HEK293 (cell line): Measurements from ENCODE around the gene AKT2.

Experiments
- CTCF ChIP-seq: fragments of 450-650 bp; formaldehyde crosslinking; IDR thresholded peaks from 2 replicates; pipeline ENCODE4 v1.5.1; 2016; ENCODE audit warnings: missing biosample characterization, missing genetic modification characterization
- IKZF3 ChIP-seq: fragments of 450-650 bp; IDR thresholded peaks from 2 replicates; pipeline ENCODE4 v1.5.0; 2018; ENCODE audit warnings: missing biosample characterization, mild to moderate bottlenecking, missing genetic modification characterization, moderate library complexity
- KLF16 ChIP-seq: fragments of 450-650 bp; formaldehyde crosslinking; IDR thresholded peaks from 2 replicates; pipeline ENCODE4 v1.5.1; 2017; ENCODE audit warnings: missing biosample characterization, missing genetic modification characterization
- KLF8 ChIP-seq: fragments of 450-650 bp; formaldehyde crosslinking; IDR thresholded peaks from 2 replicates; pipeline ENCODE4 v1.5.1; 2016; ENCODE audit warnings: missing biosample characterization, missing genetic modification characterization
- MEIS1 ChIP-seq: sonication (generic); formaldehyde crosslinking; IDR thresholded peaks from 2 replicates; pipeline ENCODE4 v1.8.1; 2022; ENCODE audit warnings: missing genetic modification reagents, mild to moderate bottlenecking, borderline replicate concordance
- PBX3 ChIP-seq: sonication (generic); formaldehyde crosslinking; IDR thresholded peaks from 2 replicates; pipeline ENCODE4 v1.8.1; 2022; ENCODE audit warnings: mild to moderate bottlenecking, moderate library complexity, missing genetic modification reagents
- PRDM1 ChIP-seq: fragments of 450-650 bp; formaldehyde crosslinking; IDR thresholded peaks from 2 replicates; pipeline ENCODE4; 2016; ENCODE audit warnings: missing biosample characterization, missing genetic modification characterization
- RBAK ChIP-seq: fragments of 450-650 bp; formaldehyde crosslinking; IDR thresholded peaks from 2 replicates; pipeline ENCODE4 v1.5.1; 2016; ENCODE audit warnings: missing biosample characterization, missing genetic modification characterization
- SCRT1 ChIP-seq: fragments of 450-650 bp; formaldehyde crosslinking; IDR thresholded peaks from 2 replicates; pipeline ENCODE4 v1.5.1; 2016; ENCODE audit warnings: missing biosample characterization, missing genetic modification characterization, borderline replicate concordance
- SP3 ChIP-seq: fragments of 450-650 bp; formaldehyde crosslinking; IDR thresholded peaks from 2 replicates; pipeline ENCODE4 v1.5.1; 2016; ENCODE audit warnings: missing biosample characterization, missing genetic modification characterization
- ZBTB1 ChIP-seq: fragments of 450-650 bp; formaldehyde crosslinking; IDR thresholded peaks from 2 replicates; pipeline ENCODE4 v1.5.1; 2016; ENCODE audit warnings: missing biosample characterization, missing genetic modification characterization
- ZFP3 ChIP-seq: fragments of 450-650 bp; formaldehyde crosslinking; IDR thresholded peaks from 2 replicates; pipeline ENCODE4 v1.5.1; 2016; ENCODE audit warnings: low read depth, missing biosample characterization, missing genetic modification characterization
- ZFP41 ChIP-seq: fragments of 450-650 bp; formaldehyde crosslinking; IDR thresholded peaks from 2 replicates; pipeline ENCODE4 v1.5.1; 2016; ENCODE audit warnings: missing biosample characterization, missing genetic modification characterization, borderline replicate concordance
- ZNF121 ChIP-seq: fragments of 450-650 bp; formaldehyde crosslinking; IDR thresholded peaks from 2 replicates; pipeline ENCODE4 v1.5.1; 2016; ENCODE audit warnings: missing biosample characterization, missing genetic modification characterization
- ZNF133 ChIP-seq: fragments of 450-650 bp; formaldehyde crosslinking; IDR thresholded peaks from 2 replicates; pipeline ENCODE4 v1.5.1; 2016; ENCODE audit warnings: missing biosample characterization, missing genetic modification characterization
- ZNF335 ChIP-seq: fragments of 450-650 bp; formaldehyde crosslinking; conservative IDR thresholded peaks from 2 replicates; pipeline ENCODE4 v1.5.1; 2016; ENCODE audit warnings: missing biosample characterization, missing genetic modification characterization
- ZNF354C ChIP-seq: fragments of 450-650 bp; formaldehyde crosslinking; IDR thresholded peaks from 2 replicates; pipeline ENCODE4 v1.5.1; 2016; ENCODE audit warnings: missing biosample characterization, missing genetic modification characterization, low read depth, borderline replicate concordance
- ZNF37A ChIP-seq: fragments of 450-650 bp; IDR thresholded peaks from 2 replicates; pipeline ENCODE4 v1.5.1; 2018; ENCODE audit warnings: missing biosample characterization, missing genetic modification characterization
- ZNF404 ChIP-seq: fragments of 450-650 bp; formaldehyde crosslinking; IDR thresholded peaks from 2 replicates; pipeline ENCODE4 v1.5.1; 2017; ENCODE audit warnings: missing biosample characterization, missing genetic modification characterization
- ZNF416 ChIP-seq: fragments of 450-650 bp; formaldehyde crosslinking; IDR thresholded peaks from 2 replicates; pipeline ENCODE4 v1.5.1; 2016; ENCODE audit warnings: missing biosample characterization, missing genetic modification characterization
- ZNF488 ChIP-seq: fragments of 450-650 bp; formaldehyde crosslinking; IDR thresholded peaks from 2 replicates; pipeline ENCODE4 v1.5.1; 2016; ENCODE audit warnings: missing biosample characterization, missing genetic modification characterization
- ZNF521 ChIP-seq: fragments of 450-650 bp; formaldehyde crosslinking; IDR thresholded peaks from 2 replicates; pipeline ENCODE4 v1.5.1; 2017; ENCODE audit warnings: missing biosample characterization, mild to moderate bottlenecking, missing genetic modification characterization
- ZNF548 ChIP-seq: fragments of 450-650 bp; formaldehyde crosslinking; IDR thresholded peaks from 2 replicates; pipeline ENCODE4 v1.5.1; 2016; ENCODE audit warnings: missing biosample characterization, missing genetic modification characterization
- ZNF558 ChIP-seq: fragments of 450-650 bp; formaldehyde crosslinking; IDR thresholded peaks from 2 replicates; pipeline ENCODE4 v1.5.1; 2016; ENCODE audit warnings: missing biosample characterization, missing genetic modification characterization
- ZNF560 ChIP-seq: fragments of 450-650 bp; formaldehyde crosslinking; IDR thresholded peaks from 2 replicates; pipeline ENCODE4 v1.5.1; 2017; ENCODE audit warnings: missing biosample characterization, missing genetic modification characterization, borderline replicate concordance
- ZNF610 ChIP-seq: fragments of 450-650 bp; formaldehyde crosslinking; IDR thresholded peaks from 2 replicates; pipeline ENCODE4 v1.5.1; 2016; ENCODE audit warnings: missing biosample characterization, missing genetic modification characterization, borderline replicate concordance
- ZNF624 ChIP-seq: fragments of 450-650 bp; formaldehyde crosslinking; IDR thresholded peaks from 2 replicates; pipeline ENCODE4 v1.5.1; 2017; ENCODE audit warnings: missing biosample characterization, missing genetic modification characterization
- ZNF791 ChIP-seq: fragments of 450-650 bp; formaldehyde crosslinking; IDR thresholded peaks from 2 replicates; pipeline ENCODE4 v1.5.1; 2016; ENCODE audit warnings: missing biosample characterization, missing genetic modification characterization
- ZNF830 ChIP-seq: fragments of 450-650 bp; IDR thresholded peaks from 2 replicates; pipeline ENCODE4 v1.5.0; 2018; ENCODE audit warnings: missing biosample characterization, missing genetic modification characterization, low read depth, mild to moderate bottlenecking, moderate library complexity
- ZNF843 ChIP-seq: fragments of 450-650 bp; formaldehyde crosslinking; IDR thresholded peaks from 2 replicates; pipeline ENCODE4 v1.5.1; 2016; ENCODE audit warnings: missing biosample characterization, missing genetic modification characterization
- TF ChIP-seq, protein P1 (sequence below): fragments of 450-650 bp; formaldehyde crosslinking; IDR thresholded peaks from 2 replicates; pipeline ENCODE4 v1.5.1; 2016; ENCODE audit warnings: missing biosample characterization, missing genetic modification characterization
- TF ChIP-seq, protein P2 (sequence below): fragments of 450-650 bp; formaldehyde crosslinking; IDR thresholded peaks from 2 replicates; pipeline ENCODE4 v1.5.1; 2016; ENCODE audit warnings: missing biosample characterization, missing genetic modification characterization
- TF ChIP-seq, protein P3 (sequence below): fragments of 450-650 bp; formaldehyde crosslinking; IDR thresholded peaks from 2 replicates; pipeline ENCODE4 v1.5.1; 2016; ENCODE audit warnings: missing biosample characterization, missing genetic modification characterization

Gene AKT2

GRCh38 chr19:40219721-40220276 is 65.3 kb downstream of the AKT2 start (continued):
- TF ChIP-seq ZFP3 (tag by site-specific recombination) (no peak), KLF16 (tag by site-specific recombination) (0 out of 2 replicates have a peak, but pooled peaks have one; percentile 44), ZNF791 (tag by site-specific recombination) (no peak), MEIS1 (no peak), ZBTB1 (no peak), ZNF830 (tag by site-specific recombination) (no peak), PBX3 (no peak), ZNF610 (tag by site-specific recombination) (no peak), KLF8 (peak; percentile 92), ZNF521 (tag by site-specific recombination) (no peak), RBAK (tag by site-specific recombination) (no peak), ZNF335 (peak; percentile 93), ZNF488 (tag by site-specific recombination) (no peak), ZNF548 (tag by site-specific recombination) (no peak), ZNF416 (tag by site-specific recombination) (no peak), SP3 (tag by site-specific recombination) (peak; percentile 77), ZNF37A (tag by site-specific recombination) (no peak), ZNF133 (tag by site-specific recombination) (no peak), ZNF624 (no peak), ZNF560 (tag by site-specific recombination) (no peak), ZNF843 (tag by site-specific recombination) (peak; percentile 76), PRDM1 (tag by site-specific recombination) (peak; percentile 47), SCRT1 (tag by site-specific recombination) (no peak), ZFP41 (no peak), ZNF121 (tag by site-specific recombination) (no peak), CTCF (tag by site-specific recombination) (no peak), ZNF354C (no peak), ZNF558 (tag by site-specific recombination) (peak; percentile 80; the same call in 1 of the 2 replicates), IKZF3 (peak; percentile 23; the same call in 1 of the 2 replicates), ZNF404 (no peak)
- TF ChIP-seq, protein P1, sequence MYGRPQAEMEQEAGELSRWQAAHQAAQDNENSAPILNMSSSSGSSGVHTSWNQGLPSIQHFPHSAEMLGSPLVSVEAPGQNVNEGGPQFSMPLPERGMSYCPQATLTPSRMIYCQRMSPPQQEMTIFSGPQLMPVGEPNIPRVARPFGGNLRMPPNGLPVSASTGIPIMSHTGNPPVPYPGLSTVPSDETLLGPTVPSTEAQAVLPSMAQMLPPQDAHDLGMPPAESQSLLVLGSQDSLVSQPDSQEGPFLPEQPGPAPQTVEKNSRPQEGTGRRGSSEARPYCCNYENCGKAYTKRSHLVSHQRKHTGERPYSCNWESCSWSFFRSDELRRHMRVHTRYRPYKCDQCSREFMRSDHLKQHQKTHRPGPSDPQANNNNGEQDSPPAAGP (tag by site-specific recombination) = peak; percentile 97
- TF ChIP-seq, protein P2, sequence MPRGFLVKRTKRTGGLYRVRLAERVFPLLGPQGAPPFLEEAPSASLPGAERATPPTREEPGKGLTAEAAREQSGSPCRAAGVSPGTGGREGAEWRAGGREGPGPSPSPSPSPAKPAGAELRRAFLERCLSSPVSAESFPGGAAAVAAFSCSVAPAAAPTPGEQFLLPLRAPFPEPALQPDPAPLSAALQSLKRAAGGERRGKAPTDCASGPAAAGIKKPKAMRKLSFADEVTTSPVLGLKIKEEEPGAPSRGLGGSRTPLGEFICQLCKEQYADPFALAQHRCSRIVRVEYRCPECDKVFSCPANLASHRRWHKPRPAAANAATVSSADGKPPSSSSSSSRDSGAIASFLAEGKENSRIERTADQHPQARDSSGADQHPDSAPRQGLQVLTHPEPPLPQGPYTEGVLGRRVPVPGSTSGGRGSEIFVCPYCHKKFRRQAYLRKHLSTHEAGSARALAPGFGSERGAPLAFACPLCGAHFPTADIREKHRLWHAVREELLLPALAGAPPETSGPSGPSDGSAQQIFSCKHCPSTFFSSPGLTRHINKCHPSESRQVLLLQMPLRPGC (tag by site-specific recombination) = peak; percentile 85; the same call in 1 of the 2 replicates
- TF ChIP-seq, protein P3, sequence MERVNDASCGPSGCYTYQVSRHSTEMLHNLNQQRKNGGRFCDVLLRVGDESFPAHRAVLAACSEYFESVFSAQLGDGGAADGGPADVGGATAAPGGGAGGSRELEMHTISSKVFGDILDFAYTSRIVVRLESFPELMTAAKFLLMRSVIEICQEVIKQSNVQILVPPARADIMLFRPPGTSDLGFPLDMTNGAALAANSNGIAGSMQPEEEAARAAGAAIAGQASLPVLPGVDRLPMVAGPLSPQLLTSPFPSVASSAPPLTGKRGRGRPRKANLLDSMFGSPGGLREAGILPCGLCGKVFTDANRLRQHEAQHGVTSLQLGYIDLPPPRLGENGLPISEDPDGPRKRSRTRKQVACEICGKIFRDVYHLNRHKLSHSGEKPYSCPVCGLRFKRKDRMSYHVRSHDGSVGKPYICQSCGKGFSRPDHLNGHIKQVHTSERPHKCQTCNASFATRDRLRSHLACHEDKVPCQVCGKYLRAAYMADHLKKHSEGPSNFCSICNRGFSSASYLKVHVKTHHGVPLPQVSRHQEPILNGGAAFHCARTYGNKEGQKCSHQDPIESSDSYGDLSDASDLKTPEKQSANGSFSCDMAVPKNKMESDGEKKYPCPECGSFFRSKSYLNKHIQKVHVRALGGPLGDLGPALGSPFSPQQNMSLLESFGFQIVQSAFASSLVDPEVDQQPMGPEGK (tag by site-specific recombination) = peak; percentile 91
